HG03066 (cell line): ENCODE measurements around the gene PDHX.
A peak's percentile ranks its signal among the peaks of the same experiment; 100 is the strongest.
"Not testable (repeated sequence)": the region's sequence is repeated elsewhere in the genome, so short reads cannot be mapped to it uniquely, and the experiment has no call there.

ENCODE experiments used
- ATAC-seq: cut with Tn5 transposase; IDR thresholded peaks from one replicate; pipeline ENCODE4 v1.9.1; 2021; ENCODE audit warnings: low read depth; ENCODE audit not compliant: unreplicated experiment

PDHX gene

GRCh38 chr11:34909955-34910354 lies 6.5 kb upstream of the PDHX start:
- ATAC-seq = no peak

GRCh38 chr11:34910817-34911216 lies 5.6 kb upstream of the PDHX start:
- no peak for ATAC-seq

- ATAC-seq = no peak
Observed at GRCh38 chr11:34911676-34912075, 4.7 kb upstream of the PDHX start.

- ATAC-seq = not testable (repeated sequence)
Observed at GRCh38 chr11:34913556-34913955, 2.9 kb upstream of the PDHX start.

GRCh38 chr11:34915136-34916014 lies 1.0 kb upstream of the PDHX start:
- ATAC-seq = peak; percentile 10

- ATAC-seq = peak; percentile 22
Observed at GRCh38 chr11:34916843-34917770, 689 bp downstream of the PDHX start.

- no peak for ATAC-seq
Observed at GRCh38 chr11:34921156-34921555, 4.7 kb downstream of the PDHX start.

- no peak for ATAC-seq
Observed at GRCh38 chr11:34924714-34925113, 8.3 kb downstream of the PDHX start.

GRCh38 chr11:34926101-34926830 lies 9.8 kb downstream of the PDHX start:
- no peak for ATAC-seq

GRCh38 chr11:34926831-34927132 lies 10.4 kb downstream of the PDHX start:
- no peak for ATAC-seq

- no peak for ATAC-seq
Observed at GRCh38 chr11:34928268-34928959, 12.0 kb downstream of the PDHX start.

- ATAC-seq = no peak
Observed at GRCh38 chr11:34928960-34929680, 12.7 kb downstream of the PDHX start.

GRCh38 chr11:34929794-34930763 lies 13.7 kb downstream of the PDHX start:
- ATAC-seq = no peak

- no peak for ATAC-seq
Observed at GRCh38 chr11:34936945-34937629, 20.7 kb downstream of the PDHX start.

- no peak for ATAC-seq
Observed at GRCh38 chr11:34938611-34939010, 22.2 kb downstream of the PDHX start.

GRCh38 chr11:34940026-34940677 lies 23.7 kb downstream of the PDHX start:
- no peak for ATAC-seq

GRCh38 chr11:34941688-34942087 lies 25.3 kb downstream of the PDHX start:
- ATAC-seq = no peak
